ENCODE results near the gene OR12D1.

DNA sequence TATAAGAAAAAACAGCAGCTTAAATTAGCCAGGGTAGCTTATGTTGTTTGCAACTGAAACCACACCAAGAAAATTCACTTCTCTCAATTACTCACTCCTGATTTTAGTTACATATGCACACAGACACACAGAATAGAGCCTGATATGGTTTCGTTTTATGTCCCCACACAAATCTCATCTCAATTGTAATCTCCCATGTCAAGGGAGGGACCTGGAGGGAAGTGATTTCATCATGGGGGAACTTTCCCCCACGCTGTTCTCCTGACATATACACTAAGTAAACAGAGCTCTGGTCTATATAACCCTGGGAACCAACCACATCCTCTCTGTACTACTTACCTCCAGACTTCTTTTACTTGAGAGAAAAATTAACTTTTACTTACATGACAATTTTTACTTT is 9.8 kb downstream of the OR12D1 start:
- TF ChIP-seq, protein P1, sequence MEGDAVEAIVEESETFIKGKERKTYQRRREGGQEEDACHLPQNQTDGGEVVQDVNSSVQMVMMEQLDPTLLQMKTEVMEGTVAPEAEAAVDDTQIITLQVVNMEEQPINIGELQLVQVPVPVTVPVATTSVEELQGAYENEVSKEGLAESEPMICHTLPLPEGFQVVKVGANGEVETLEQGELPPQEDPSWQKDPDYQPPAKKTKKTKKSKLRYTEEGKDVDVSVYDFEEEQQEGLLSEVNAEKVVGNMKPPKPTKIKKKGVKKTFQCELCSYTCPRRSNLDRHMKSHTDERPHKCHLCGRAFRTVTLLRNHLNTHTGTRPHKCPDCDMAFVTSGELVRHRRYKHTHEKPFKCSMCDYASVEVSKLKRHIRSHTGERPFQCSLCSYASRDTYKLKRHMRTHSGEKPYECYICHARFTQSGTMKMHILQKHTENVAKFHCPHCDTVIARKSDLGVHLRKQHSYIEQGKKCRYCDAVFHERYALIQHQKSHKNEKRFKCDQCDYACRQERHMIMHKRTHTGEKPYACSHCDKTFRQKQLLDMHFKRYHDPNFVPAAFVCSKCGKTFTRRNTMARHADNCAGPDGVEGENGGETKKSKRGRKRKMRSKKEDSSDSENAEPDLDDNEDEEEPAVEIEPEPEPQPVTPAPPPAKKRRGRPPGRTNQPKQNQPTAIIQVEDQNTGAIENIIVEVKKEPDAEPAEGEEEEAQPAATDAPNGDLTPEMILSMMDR (IDR thresholded peaks at IDR 0.05; ENCODE audit: borderline replicate concordance, extremely low read depth, low read length, poor library complexity, severe bottlenecking): no peak
- no peak for TF ChIP-seq EZH2 (IDR thresholded peaks at IDR 0.05; ENCODE audit: borderline replicate concordance, low read depth, low read length, severe bottlenecking)

Measured in DND-41 (cell line).